Rectal smooth muscle tissue (tissue), 1 donor: ENCODE results near the gene TRANK1.
A peak's percentile ranks its signal among the peaks of the same experiment; 100 is the strongest.
"Not testable (repeated sequence)": the region's sequence is repeated elsewhere in the genome, so short reads cannot be mapped to it uniquely, and the experiment has no call there.

Experiments used
- H3K27ac ChIP-seq: one replicate; pipeline ENCODE4 v1.7.0; 2013; ENCODE audit warnings: low read depth, low read length, inconsistent platforms
- H3K27me3 ChIP-seq: one replicate; pipeline ENCODE4 v1.7.0; 2013; ENCODE audit warnings: low read length; ENCODE audit not compliant: control insufficient read depth, insufficient read depth
- H3K36me3 ChIP-seq: one replicate; pipeline ENCODE4 v1.7.0; 2013; ENCODE audit warnings: low read length; ENCODE audit not compliant: control insufficient read depth, insufficient read depth
- H3K4me1 ChIP-seq: one replicate; pipeline ENCODE4 v1.7.0; 2013; ENCODE audit warnings: low read length; ENCODE audit not compliant: control insufficient read depth, insufficient read depth
- H3K4me3 ChIP-seq: one replicate; pipeline ENCODE4 v1.7.0; 2013; ENCODE audit warnings: low read length
- H3K9ac ChIP-seq: one replicate; pipeline ENCODE4 v1.7.0; 2013; ENCODE audit warnings: low read length

Gene TRANK1

GRCh38 chr3:36947814-36948213 is 3.0 kb upstream of the TRANK1 start:
- H3K27me3 ChIP-seq, H3K4me1 ChIP-seq, H3K27ac ChIP-seq, H3K36me3 ChIP-seq, H3K4me3 ChIP-seq, H3K9ac ChIP-seq: not testable (repeated sequence)

DNA sequence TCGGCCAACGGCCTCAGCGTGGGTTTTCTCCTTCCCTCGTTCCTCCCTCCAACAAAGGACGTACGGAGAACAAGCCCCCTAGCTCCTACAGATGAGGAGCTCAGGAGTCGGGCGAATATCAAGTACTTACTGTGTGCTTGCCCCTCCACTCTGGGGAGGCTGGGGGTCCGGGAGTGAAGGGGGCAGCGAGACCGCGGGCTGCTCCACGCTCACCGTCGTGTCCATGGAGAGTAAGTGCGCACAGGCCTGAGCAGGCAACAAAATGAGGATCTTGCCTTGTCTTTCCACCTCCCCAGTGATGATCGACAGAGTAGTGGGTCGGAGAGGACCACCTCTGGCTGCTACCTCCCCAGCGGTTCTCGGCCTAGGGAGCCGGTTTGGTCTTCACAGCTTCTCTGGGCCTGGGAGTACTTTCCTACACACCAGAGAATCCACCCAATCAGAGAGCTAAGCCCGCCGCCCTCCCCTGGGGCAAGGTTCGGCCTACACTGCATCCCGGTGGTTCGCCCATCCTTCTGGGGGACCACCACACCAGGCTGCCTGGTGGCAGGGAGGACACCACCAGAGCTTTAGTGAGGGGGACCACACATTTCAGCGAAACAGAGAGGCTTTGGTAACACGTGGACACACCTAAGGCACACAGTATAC is 603 bp upstream of the TRANK1 start:
- H3K9ac ChIP-seq, result no peak overlapping the region

GRCh38 chr3:36944012-36944640 is 728 bp downstream of the TRANK1 start:
- Histone ChIP-seq H3K27ac (peak overlapping the region; percentile 54), H3K4me3 (peak overlapping the region; percentile 51), H3K36me3 (no peaks in the 10 kb centered on the region), H3K27me3 (no peaks in the 10 kb centered on the region), H3K4me1 (no peaks in the 10 kb centered on the region), H3K9ac (peak overlapping the region; percentile 61)

More for the DNA sequence above, 603 bp upstream of the TRANK1 start:
- Histone ChIP-seq H3K4me3 (peak overlapping the region; percentile 51), H3K4me1 (no peaks in the 10 kb centered on the region), H3K27me3 (no peaks in the 10 kb centered on the region), H3K36me3 (no peaks in the 10 kb centered on the region), H3K27ac (no peak overlapping the region)

DNA sequence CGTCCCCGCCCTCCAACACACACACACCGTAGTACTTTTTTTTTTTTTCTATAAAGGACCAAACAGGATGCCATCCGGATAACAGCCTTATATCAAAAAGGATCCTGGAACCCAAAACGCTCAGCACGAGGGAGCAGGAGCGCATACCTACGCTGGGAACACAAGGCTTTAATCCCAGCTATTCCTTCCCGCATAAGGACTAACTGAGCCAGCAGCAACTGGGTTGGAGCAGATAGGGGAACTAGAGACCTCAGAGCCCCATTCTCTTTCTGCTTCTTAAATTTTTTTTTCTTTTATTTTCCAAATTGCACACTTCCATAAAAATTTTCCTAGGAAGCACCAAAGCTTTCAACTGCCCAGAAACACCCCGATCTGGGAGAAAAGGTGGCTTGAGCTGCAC is 1.3 kb downstream of the TRANK1 start:
- Histone ChIP-seq H3K27ac (no peak overlapping the region), H3K4me3 (peak overlapping the region; percentile 51), H3K4me1 (no peaks in the 10 kb centered on the region), H3K27me3 (no peaks in the 10 kb centered on the region), H3K9ac (no peak overlapping the region), H3K36me3 (no peaks in the 10 kb centered on the region)

DNA sequence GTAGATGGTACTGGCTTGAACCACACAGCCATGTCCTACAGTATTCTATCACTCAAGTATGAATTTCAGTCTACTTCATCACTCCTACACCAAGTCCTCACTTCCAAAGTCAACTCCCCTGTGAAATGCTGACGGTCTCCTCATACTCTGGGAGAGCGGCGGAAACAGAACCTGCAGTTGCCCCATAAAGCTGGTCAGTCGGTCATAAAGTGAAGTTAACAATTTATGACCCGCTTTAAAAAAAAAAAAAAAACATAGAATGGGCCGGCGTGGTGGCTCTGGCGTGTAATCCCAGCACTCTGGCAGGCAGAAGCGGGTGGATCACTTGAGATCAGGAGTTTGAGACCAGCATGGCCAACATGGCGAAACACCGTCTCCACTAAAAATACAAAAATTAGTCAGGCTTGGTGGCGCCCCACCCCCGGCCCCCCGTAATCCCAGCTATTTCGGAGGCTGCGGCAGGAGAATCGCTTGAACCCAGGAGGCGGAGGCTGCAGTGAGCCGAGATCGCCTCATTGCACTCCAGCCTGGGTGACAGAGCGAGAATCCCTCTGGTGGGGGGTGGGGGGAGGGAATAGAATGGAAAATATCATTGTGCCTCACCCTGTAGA is 2.1 kb downstream of the TRANK1 start:
- Histone ChIP-seq H3K27ac (no peak overlapping the region), H3K4me1 (no peaks in the 10 kb centered on the region), H3K4me3 (no peak overlapping the region), H3K9ac (no peak overlapping the region), H3K36me3 (no peaks in the 10 kb centered on the region), H3K27me3 (no peaks in the 10 kb centered on the region)

GRCh38 chr3:36941658-36942057 is 3.2 kb downstream of the TRANK1 start:
- Histone ChIP-seq H3K9ac (no peak overlapping the region), H3K36me3 (no peaks in the 10 kb centered on the region), H3K4me1 (no peaks in the 10 kb centered on the region), H3K27ac (no peak overlapping the region), H3K4me3 (no peak overlapping the region), H3K27me3 (no peaks in the 10 kb centered on the region)

DNA sequence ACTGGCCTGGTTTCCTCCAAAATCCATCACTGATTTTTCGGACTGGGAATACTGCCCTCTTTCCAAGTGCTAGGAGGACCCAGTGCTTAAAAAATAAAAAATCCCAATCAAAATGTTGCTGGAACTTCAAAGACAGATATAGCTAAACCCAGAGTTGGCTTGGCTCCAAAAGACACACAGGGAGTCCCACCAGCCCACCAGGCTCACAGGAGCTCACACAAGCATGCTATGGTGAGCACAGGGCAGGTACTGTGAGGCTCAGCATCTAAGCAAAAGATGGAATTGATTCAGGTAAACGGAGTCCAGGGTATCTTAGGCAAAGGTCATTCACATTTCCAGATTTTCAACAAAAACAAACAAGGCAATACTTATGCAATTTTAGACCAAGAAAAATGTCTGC is 3.7 kb downstream of the TRANK1 start:
- no peak overlapping the region for H3K9ac ChIP-seq
- no peaks in the 10 kb centered on the region for H3K4me1 ChIP-seq
- no peak overlapping the region for H3K27ac ChIP-seq
- no peak overlapping the region for H3K4me3 ChIP-seq
- no peaks in the 10 kb centered on the region for H3K36me3 ChIP-seq
- no peaks in the 10 kb centered on the region for H3K27me3 ChIP-seq

GRCh38 chr3:36937492-36937891 is 7.4 kb downstream of the TRANK1 start:
- Histone ChIP-seq H3K36me3 (no peaks in the 10 kb centered on the region), H3K4me1 (no peaks in the 10 kb centered on the region), H3K27me3 (no peaks in the 10 kb centered on the region), H3K4me3 (no peak overlapping the region), H3K9ac (no peak overlapping the region), H3K27ac (no peak overlapping the region)

- H3K36me3 ChIP-seq, result no peaks in the 10 kb centered on the region
- H3K27ac ChIP-seq, result no peak overlapping the region
- no peaks in the 10 kb centered on the region for H3K27me3 ChIP-seq
- H3K4me1 ChIP-seq, result no peaks in the 10 kb centered on the region
- no peak overlapping the region for H3K4me3 ChIP-seq
- H3K9ac ChIP-seq, result no peak overlapping the region
Observed at GRCh38 chr3:36933540-36934296, 11.1 kb downstream of the TRANK1 start.

DNA sequence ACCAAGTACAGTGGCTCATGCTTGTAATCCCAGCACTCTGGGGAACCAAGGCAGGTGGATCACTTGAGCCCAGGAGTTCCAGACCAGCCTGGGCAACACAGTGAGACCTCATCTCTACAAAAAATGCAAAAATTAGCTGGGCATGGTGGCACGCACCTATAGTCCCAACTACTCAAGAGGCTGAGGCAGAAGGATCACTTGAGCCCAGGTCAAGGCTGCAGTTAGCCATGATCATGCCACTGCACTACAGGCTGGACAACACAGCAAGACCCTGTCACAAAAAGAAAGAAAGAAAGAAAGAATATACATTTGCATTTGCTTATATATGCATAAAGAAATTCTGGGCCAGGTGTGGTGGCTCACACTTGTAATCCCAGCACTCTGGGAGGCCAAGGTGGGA is 13.4 kb downstream of the TRANK1 start:
- not testable (repeated sequence) for H3K36me3 ChIP-seq, H3K27ac ChIP-seq, H3K27me3 ChIP-seq, H3K9ac ChIP-seq, H3K4me1 ChIP-seq, H3K4me3 ChIP-seq

- Histone ChIP-seq H3K36me3 (no peaks in the 10 kb centered on the region), H3K27me3 (no peaks in the 10 kb centered on the region), H3K4me1 (no peaks in the 10 kb centered on the region), H3K27ac (no peak overlapping the region), H3K4me3 (no peak overlapping the region), H3K9ac (no peak overlapping the region)
Observed at GRCh38 chr3:36928220-36928619, 16.6 kb downstream of the TRANK1 start.

GRCh38 chr3:36926292-36926897 is 18.5 kb downstream of the TRANK1 start:
- H3K9ac ChIP-seq, result no peak overlapping the region
- no peak overlapping the region for H3K4me3 ChIP-seq
- H3K27me3 ChIP-seq, result no peaks in the 10 kb centered on the region
- no peak overlapping the region for H3K27ac ChIP-seq
- no peaks in the 10 kb centered on the region for H3K36me3 ChIP-seq
- no peaks in the 10 kb centered on the region for H3K4me1 ChIP-seq
